ENCODE results near the gene CEACAM20.
"Not testable (repeated sequence)": the region's sequence is repeated elsewhere in the genome, so short reads cannot be mapped to it uniquely, and the experiment has no call there.

Gene CEACAM20

GRCh38 chr19:44468730-44469129, 60.7 kb downstream of the CEACAM20 start:
- not testable (repeated sequence) for FAIRE-seq

- FAIRE-seq: not testable (repeated sequence)
These were observed 66.7 kb downstream of the CEACAM20 start for GRCh38 chr19:44462600-44463286.
